ENCODE results near the gene AMFR.

DNA sequence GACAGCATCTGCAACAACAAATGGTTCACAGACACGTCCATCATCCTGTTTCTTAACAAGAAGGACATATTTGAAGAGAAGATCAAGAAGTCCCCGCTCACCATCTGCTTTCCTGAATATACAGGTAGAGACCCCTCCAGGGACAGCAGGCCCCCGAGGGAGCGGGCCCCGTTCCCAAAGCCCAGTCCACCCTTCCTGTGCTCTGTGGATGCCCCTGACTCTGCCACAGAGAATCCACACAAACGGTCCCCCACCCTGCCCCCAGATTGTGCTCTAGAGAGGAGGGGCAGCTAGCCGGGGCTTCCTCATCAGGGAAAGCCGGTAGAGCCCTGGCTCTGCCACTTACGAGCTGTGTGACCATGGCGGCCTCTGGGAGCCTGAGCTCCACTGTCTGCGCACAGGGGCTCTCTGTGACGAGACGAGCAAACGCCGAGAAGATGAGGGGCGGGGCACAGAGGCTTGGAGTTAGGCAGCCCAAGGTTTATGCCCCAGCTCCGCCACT lies 84.4 kb downstream of the AMFR start:
- TF ChIP-seq SIN3A (IDR thresholded peaks at IDR 0.05; ENCODE audit: low read depth) (no peak), SP1 (IDR thresholded peaks at IDR 0.05; ENCODE audit: low read depth) (no peak), RAD21 (IDR thresholded peaks at IDR 0.05; ENCODE audit: low read depth) (no peak), EZH2 (IDR thresholded peaks at IDR 0.05) (no peak), POLR2A (IDR thresholded peaks at IDR 0.05; ENCODE audit: borderline replicate concordance, extremely low read depth, insufficient read depth, insufficient read length) (no peak), EZH2phosphoT487 (IDR thresholded peaks at IDR 0.05; ENCODE audit: borderline replicate concordance) (no peak), POLR2AphosphoS5 (IDR thresholded peaks at IDR 0.05; ENCODE audit: low read depth, low read length) (no peak), EGR1 (IDR thresholded peaks at IDR 0.05; ENCODE audit: low read depth) (no peak), ZNF274 (IDR thresholded peaks at IDR 0.05; ENCODE audit: low read depth, low read length) (no peak), SRF (IDR thresholded peaks at IDR 0.05; ENCODE audit: low read depth) (no peak), TCF7L2 (IDR thresholded peaks at IDR 0.05; ENCODE audit: borderline replicate concordance, extremely low read depth, insufficient read depth, insufficient read length) (no peak)
- TF ChIP-seq, protein P1, sequence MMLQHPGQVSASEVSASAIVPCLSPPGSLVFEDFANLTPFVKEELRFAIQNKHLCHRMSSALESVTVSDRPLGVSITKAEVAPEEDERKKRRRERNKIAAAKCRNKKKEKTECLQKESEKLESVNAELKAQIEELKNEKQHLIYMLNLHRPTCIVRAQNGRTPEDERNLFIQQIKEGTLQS (IDR thresholded peaks at IDR 0.05): no peak
- TF ChIP-seq, protein P2, sequence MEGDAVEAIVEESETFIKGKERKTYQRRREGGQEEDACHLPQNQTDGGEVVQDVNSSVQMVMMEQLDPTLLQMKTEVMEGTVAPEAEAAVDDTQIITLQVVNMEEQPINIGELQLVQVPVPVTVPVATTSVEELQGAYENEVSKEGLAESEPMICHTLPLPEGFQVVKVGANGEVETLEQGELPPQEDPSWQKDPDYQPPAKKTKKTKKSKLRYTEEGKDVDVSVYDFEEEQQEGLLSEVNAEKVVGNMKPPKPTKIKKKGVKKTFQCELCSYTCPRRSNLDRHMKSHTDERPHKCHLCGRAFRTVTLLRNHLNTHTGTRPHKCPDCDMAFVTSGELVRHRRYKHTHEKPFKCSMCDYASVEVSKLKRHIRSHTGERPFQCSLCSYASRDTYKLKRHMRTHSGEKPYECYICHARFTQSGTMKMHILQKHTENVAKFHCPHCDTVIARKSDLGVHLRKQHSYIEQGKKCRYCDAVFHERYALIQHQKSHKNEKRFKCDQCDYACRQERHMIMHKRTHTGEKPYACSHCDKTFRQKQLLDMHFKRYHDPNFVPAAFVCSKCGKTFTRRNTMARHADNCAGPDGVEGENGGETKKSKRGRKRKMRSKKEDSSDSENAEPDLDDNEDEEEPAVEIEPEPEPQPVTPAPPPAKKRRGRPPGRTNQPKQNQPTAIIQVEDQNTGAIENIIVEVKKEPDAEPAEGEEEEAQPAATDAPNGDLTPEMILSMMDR (IDR thresholded peaks at IDR 0.05 in 2 of 3, conservative IDR thresholded peaks at IDR 0.05 in 1 of 3; ENCODE audit: borderline replicate concordance in 1 of 3, insufficient read depth in 1 of 3, low read depth in 2 of 3, low read length in 2 of 3): no peak
- TF ChIP-seq, protein P3, sequence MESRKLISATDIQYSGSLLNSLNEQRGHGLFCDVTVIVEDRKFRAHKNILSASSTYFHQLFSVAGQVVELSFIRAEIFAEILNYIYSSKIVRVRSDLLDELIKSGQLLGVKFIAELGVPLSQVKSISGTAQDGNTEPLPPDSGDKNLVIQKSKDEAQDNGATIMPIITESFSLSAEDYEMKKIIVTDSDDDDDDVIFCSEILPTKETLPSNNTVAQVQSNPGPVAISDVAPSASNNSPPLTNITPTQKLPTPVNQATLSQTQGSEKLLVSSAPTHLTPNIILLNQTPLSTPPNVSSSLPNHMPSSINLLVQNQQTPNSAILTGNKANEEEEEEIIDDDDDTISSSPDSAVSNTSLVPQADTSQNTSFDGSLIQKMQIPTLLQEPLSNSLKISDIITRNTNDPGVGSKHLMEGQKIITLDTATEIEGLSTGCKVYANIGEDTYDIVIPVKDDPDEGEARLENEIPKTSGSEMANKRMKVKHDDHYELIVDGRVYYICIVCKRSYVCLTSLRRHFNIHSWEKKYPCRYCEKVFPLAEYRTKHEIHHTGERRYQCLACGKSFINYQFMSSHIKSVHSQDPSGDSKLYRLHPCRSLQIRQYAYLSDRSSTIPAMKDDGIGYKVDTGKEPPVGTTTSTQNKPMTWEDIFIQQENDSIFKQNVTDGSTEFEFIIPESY (IDR thresholded peaks at IDR 0.05; ENCODE audit: extremely low read depth, insufficient replicate concordance, low read length): no peak

All from HCT116 (cell line).